Fibroblast of the aortic adventitia (primary cell): Measurements from ENCODE around the gene DCAF12L2. TPM values are rescaled to one million over a fixed set of nuclear protein-coding genes. Genes with fewer than 3 reads are reported as not detected.
"Not testable (repeated sequence)": the region's sequence is repeated elsewhere in the genome, so short reads cannot be mapped to it uniquely, and the experiment has no call there.

ENCODE experiments used
- DNase-seq: peaks from one replicate; pipeline ENCODE4 v3.0.0-alpha.2; 2010; ENCODE audit warnings: low read depth
- H3K4me3 ChIP-seq: 2 replicates; pipeline ENCODE4 v1.5.1; 2011; ENCODE audit warnings: low read depth, mild to moderate bottlenecking, control low read depth, low read length, moderate library complexity
- total RNA-seq: library from RNA; depleted of rRNA; stranded (reverse); fragments of >200 nt; gene quantifications from 2 replicates; pipeline ENCODE4 v1.2.3, GENCODE V29; 2012; ENCODE audit warnings: low replicate concordance
- TF ChIP-seq, protein P1 (sequence below): IDR thresholded peaks from 2 replicates; pipeline ENCODE4 v1.5.1; 2011; ENCODE audit warnings: mild to moderate bottlenecking, low read length, control low read depth, inconsistent platforms; ENCODE audit not compliant: insufficient read depth

Gene DCAF12L2
- not detected in 2 replicates for total RNA-seq

DNA sequence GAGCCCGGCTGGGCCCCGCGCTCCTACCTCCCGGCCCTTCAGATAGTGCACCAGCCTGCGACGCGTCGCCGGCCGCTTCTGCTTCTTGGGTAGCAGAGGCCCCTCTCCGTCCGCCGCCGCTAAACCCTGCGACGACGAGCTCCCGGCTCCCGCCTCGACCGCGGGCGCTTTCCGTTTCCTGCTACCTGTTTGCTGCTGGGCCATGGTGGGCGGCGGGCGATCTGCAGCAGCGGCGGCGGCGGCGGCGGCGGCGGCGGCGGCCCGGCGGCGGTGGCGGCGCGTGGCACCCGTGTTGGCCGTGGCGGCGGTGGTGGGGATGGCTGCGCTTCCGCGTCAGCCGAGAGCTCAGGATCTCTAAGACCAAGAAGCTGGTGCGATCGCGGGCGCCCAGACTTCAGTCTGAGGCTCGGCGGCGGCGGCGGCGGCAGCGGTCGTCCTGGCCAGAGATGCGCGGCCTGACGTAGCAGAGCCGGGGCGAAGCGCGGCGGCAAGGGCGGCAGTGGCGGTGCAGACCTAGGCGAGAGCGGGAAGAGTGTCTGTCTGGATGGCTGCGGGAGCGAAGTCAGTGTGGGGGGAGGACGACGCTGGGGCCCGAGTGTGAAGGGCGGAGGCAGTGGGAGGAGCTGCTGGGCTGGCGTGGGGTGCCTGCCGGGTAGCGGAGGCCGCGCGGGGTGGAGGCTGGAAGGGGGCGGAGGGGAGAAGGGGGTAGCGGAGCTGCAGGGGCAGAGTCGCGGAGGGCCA is at the start of gene DCAF12L2:
DCAF12L2 (minus strand) TSS at position 569 of the 741 bp plus-strand sequence; CDS start at position 204, 365 bp downstream.
- TF ChIP-seq, protein P1, sequence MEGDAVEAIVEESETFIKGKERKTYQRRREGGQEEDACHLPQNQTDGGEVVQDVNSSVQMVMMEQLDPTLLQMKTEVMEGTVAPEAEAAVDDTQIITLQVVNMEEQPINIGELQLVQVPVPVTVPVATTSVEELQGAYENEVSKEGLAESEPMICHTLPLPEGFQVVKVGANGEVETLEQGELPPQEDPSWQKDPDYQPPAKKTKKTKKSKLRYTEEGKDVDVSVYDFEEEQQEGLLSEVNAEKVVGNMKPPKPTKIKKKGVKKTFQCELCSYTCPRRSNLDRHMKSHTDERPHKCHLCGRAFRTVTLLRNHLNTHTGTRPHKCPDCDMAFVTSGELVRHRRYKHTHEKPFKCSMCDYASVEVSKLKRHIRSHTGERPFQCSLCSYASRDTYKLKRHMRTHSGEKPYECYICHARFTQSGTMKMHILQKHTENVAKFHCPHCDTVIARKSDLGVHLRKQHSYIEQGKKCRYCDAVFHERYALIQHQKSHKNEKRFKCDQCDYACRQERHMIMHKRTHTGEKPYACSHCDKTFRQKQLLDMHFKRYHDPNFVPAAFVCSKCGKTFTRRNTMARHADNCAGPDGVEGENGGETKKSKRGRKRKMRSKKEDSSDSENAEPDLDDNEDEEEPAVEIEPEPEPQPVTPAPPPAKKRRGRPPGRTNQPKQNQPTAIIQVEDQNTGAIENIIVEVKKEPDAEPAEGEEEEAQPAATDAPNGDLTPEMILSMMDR: no peak
- H3K4me3 ChIP-seq: no peak within 1 kb of the TSS
- DNase-seq: no peak

DNA sequence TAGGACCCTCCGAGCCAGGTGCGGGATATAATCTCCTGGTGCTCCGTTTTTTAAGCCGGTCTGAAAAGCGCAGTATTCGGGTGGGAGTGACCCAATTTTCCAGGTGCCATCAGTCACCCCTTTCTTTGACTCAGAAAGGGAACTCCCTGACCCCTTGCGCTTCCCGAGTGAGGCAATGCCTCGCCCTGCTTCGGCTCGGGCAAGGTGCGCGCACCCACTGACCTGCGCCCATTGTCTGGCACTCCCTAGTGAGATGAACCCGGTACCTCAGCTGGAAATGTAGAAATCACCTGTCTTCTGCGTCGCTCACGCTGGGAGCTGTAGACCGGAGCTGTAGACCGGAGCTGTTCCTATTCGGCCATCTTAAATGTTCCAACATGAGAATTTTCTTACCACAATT is 24.8 kb upstream of the DCAF12L2 start:
- DNase-seq, H3K4me3 ChIP-seq: not testable (repeated sequence)

DNA sequence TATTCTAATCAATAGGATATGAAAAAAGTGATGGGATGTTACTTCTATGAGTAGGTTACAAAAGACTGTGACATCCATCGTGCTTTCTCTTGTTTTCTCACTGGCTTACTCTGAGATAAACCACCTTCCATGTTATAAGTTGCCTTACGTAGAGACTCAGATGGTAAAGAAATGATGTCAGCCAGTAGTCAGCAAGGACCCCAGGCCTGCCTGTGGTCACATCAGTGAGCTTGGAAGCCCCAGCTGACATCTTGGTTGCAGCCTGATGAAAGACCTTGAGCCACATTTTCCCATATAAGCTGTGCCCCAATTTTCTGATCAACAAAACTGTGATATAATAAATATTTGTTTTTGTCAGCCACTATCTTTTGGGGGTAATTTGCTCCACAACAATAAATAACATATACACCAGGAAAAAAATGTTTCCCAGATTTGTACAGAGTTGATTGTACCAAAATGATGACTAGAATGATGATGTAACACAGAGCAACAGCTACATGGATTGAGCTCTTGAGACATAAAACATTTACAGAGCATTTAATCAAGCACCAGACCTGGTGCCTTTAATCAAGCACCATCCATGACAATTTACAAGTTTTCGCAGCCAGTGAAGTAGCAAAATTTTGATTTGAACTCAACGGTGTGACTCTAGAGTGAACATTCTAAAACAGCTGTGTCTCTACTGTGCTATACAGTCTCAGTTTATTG is 11.2 kb upstream of the DCAF12L2 start:
- TF ChIP-seq, protein P1: no peak
- no peak overlapping the region for H3K4me3 ChIP-seq
- no peak for DNase-seq

DNA sequence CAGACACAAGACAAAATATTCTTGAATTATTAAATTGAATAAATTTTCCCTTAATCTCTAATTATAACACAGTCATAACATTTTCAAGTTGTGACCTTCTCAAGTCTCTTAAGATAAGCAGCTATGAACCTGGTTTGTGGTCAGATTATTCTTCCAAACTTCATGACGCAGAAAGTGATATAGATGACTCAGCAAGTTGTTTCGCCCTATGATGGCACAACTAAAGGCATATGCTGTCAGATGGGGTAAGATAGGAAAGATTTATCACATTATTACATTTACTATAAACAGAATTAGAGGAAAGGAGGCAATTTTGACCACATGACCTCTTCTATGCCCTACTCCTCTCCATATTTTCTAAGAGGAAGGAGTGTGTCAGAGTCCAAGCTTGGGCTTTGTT is 4.6 kb upstream of the DCAF12L2 start:
- H3K4me3 ChIP-seq: no peak overlapping the region
- no peak for DNase-seq
- TF ChIP-seq, protein P1: no peak

DNA sequence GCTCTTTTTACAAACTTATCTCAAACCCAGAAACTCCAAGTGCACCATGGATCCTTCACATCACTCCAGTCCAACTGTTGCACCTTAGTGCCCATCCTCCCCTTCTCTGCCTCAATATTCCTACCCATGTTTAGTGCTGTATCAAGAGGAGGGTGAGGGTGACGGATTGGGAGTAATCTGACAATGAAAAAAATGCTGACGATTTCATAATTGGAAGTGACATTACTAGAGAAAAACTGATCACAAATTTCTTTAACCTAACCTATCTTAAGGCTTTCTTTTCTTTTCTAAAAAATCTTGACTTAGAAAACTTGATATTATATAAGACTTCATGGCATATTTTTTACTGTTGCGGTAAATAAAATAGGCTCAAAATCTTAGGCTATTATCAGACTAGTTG is 1.5 kb upstream of the DCAF12L2 start:
- no peak overlapping the region for H3K4me3 ChIP-seq
- TF ChIP-seq, protein P1: no peak
- DNase-seq: no peak

DNA sequence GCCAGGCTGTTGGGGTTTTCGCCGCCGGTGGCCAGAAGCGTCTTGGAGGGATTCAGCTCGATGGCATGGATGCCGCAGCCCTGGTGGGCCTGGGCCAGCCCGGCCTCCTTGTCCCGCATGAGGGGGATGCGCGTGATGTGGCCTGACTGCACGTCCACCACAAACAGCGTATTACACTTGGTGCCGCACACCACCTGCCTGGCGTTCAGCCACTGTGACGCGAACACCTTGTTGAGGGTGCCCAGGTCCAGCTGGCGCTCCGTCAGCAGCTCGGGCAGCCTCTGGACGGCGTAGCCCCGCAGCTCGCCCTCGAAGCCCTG is 728 bp downstream of the DCAF12L2 start:
- no peak for DNase-seq
- TF ChIP-seq, protein P1: no peak
- H3K4me3 ChIP-seq: no peak overlapping the region

DNA sequence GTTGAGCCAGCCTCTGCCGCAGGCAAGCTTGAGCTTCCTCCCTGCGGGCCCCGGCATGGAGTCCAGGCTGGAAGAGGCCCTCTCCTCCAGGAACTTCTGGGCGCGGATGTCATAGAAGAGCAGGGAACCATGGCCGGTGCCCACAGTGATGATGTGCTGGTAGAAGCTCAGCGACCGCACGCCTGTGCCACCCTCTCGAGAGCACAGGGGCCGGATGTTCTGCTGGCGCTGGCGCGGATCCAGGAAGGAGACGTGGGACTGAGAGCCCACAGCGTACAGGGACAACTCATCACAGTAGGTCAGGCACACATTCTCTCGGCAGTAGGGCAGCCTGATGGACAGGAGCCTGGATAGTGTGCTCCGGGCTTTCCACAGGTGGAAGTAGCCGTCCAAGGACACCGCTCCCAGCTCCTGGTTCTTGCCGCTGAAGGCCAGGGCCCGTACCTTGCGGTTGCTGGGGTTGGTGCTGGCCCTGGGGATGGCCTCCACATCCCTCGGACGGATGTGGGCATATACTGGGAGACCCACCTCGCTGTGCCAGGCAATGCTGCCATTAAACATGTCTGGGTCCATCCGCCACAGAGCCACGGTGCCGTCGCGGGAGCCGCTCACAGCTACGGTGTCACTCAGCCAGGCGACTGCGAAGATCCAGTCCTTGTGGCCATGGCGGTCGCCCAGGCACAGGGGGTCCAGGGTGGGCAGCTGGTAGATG is 1.2 kb downstream of the DCAF12L2 start:
- TF ChIP-seq, protein P1: no peak
- no peak for DNase-seq
- H3K4me3 ChIP-seq: no peak overlapping the region
